Superior temporal gyrus (tissue), 1 donor: Measurements from ENCODE around the gene CNNM3.
A peak's percentile ranks its signal among the peaks of the same experiment; 100 is the strongest.

Source experiments
- DNase-seq: peaks from one replicate; pipeline ENCODE4 v3.0.0-alpha.2; 2016; ENCODE audit errors: extremely low spot score

CNNM3 gene

GRCh38 chr2:96877042-96877451, 61.0 kb downstream of the CNNM3 start:
- no peak for DNase-seq

- no peak for DNase-seq
Observed at GRCh38 chr2:96877631-96878092, 61.6 kb downstream of the CNNM3 start.

GRCh38 chr2:96878171-96878570, 62.1 kb downstream of the CNNM3 start:
- no peak for DNase-seq

- peak; percentile 11 for DNase-seq
Observed at GRCh38 chr2:96878796-96879544, 62.9 kb downstream of the CNNM3 start.

GRCh38 chr2:96879545-96880040, 63.5 kb downstream of the CNNM3 start:
- DNase-seq, result no peak

- DNase-seq, result no peak
Observed at GRCh38 chr2:96880891-96881273, 64.8 kb downstream of the CNNM3 start.

GRCh38 chr2:96881349-96882195, 65.5 kb downstream of the CNNM3 start:
- no peak for DNase-seq

- no peak for DNase-seq
Observed at GRCh38 chr2:96882230-96882629, 66.2 kb downstream of the CNNM3 start.

- no peak for DNase-seq
Observed at GRCh38 chr2:96882906-96883305, 66.8 kb downstream of the CNNM3 start.

GRCh38 chr2:96883306-96883705, 67.2 kb downstream of the CNNM3 start:
- DNase-seq, result no peak
